HUES6 (cell line): ENCODE measurements around the gene TUBA8.
"Not testable (repeated sequence)": the region's sequence is repeated elsewhere in the genome, so short reads cannot be mapped to it uniquely, and the experiment has no call there.

Experiments used
- H3K27ac ChIP-seq: 2 replicates; pipeline ENCODE4 v1.7.0; 2013; ENCODE audit warnings: low read depth, mild to moderate bottlenecking, low read length, inconsistent platforms
- H3K27me3 ChIP-seq: 2 replicates; pipeline ENCODE4 v1.6.1; 2013; ENCODE audit warnings: low read length; ENCODE audit not compliant: control insufficient read depth, insufficient read depth
- H3K36me3 ChIP-seq: 2 replicates; pipeline ENCODE4 v1.6.1; 2013; ENCODE audit warnings: low read length; ENCODE audit not compliant: control insufficient read depth, insufficient read depth
- H3K4me1 ChIP-seq: 2 replicates; pipeline ENCODE4 v1.6.1; 2013; ENCODE audit warnings: low read length; ENCODE audit not compliant: control insufficient read depth, insufficient read depth
- H3K4me3 ChIP-seq: 2 replicates; pipeline ENCODE4 v1.5.1; 2013; ENCODE audit warnings: low read depth, low read length
- H3K9ac ChIP-seq: one replicate; pipeline ENCODE4 v1.6.1; 2013; ENCODE audit warnings: mild to moderate bottlenecking, low read length
- H3K9me3 ChIP-seq: 2 replicates; pipeline ENCODE4 v1.6.1; 2013; ENCODE audit warnings: low read depth, low read length; ENCODE audit not compliant: control insufficient read depth, insufficient read depth

TUBA8 gene

DNA sequence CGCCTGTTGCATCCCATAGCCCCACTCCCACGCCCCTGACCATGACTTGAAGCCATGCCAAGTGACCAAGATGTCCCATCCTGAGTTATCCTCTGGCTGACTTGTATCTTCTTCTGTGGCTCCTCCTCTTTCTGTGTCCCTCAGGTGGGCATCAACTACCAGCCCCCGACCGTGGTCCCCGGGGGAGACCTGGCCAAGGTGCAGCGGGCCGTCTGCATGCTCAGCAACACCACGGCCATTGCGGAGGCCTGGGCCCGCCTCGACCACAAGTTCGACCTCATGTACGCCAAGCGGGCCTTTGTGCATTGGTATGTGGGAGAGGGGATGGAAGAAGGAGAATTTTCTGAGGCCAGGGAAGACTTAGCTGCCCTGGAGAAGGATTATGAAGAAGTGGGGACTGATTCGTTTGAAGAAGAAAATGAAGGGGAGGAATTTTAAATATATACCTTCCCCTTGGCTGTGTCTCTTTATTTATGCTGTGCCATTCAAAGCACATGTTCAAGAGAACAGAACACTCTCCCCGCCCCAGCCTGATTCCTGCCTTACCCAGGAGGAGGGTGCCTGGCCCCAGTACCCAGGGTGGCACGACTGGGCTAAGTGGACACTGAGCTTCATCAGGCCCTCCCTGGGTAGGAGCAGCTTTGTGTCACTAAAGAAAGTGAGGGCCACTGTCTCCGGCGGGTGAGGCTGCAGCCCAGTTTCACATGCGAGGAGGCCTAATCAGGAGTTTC is 20.3 kb downstream of the TUBA8 start:
- H3K9ac ChIP-seq: no peak overlapping the region
- no peak overlapping the region for H3K4me3 ChIP-seq
- no peaks in the 10 kb centered on the region for H3K9me3 ChIP-seq
- H3K27ac ChIP-seq: no peak overlapping the region
- no peaks in the 10 kb centered on the region for H3K4me1 ChIP-seq
- no peaks in the 10 kb centered on the region for H3K27me3 ChIP-seq
- no peaks in the 10 kb centered on the region for H3K36me3 ChIP-seq

DNA sequence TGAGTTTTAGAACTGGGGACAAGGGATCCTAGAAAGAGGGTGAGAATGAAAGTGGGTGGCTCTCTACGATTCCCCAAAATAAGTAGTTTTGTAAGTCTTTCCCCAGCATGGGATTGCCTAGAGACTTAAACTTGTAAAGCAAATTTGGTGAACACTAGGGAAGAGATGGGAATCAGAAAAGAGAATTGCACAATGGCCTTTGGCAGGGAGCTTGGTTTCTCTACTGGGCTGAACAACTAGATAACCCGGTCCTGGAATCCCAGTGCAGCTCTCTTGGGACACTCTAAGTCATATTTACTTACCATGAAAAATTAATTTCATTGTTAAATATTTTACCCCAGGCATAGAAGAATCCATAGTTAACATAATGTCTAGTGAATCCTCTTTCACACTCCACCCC is 22.8 kb downstream of the TUBA8 start:
- H3K9me3 ChIP-seq: no peaks in the 10 kb centered on the region
- no peak overlapping the region for H3K4me3 ChIP-seq
- H3K27me3 ChIP-seq: no peaks in the 10 kb centered on the region
- no peaks in the 10 kb centered on the region for H3K4me1 ChIP-seq
- H3K9ac ChIP-seq: no peak overlapping the region
- H3K36me3 ChIP-seq: no peaks in the 10 kb centered on the region
- no peak overlapping the region for H3K27ac ChIP-seq

DNA sequence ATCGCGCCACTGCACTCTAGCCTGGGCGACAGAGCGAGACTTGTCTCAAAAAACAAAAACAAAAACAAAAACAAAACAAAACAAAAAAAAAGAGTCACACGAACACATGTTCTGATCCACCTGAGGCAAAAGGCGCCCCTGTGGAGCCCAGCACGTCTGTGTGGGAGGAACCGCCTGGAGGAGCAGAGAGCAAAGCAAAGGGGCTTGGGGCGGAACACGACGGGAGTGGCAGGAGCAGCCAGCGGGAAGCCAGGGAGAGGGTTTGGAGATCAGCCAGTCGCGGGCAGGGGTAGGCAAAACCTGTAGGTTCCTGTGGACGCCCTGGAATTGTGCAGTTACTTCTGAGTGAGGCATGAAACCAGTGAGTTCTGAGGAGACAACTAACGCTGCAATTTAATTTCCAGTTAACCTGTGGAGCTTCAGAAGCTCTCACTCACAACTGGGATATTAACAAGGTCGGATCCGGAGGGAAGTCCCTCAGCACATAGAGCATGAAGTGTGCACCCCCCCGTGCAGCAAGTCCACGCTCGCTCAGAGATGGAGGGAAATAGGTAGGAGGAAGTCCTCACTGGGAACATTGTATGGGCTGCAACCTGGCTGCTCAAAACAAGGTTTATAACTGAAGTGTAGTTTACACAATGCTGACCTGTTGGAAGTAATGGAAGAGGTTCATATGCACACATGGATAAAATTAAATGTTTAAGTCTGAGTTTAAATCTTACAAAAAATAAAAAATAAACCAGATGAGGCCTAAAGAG is 26.1 kb downstream of the TUBA8 start:
- Histone ChIP-seq H3K36me3 (no peaks in the 10 kb centered on the region), H3K4me1 (no peaks in the 10 kb centered on the region), H3K27me3 (no peaks in the 10 kb centered on the region), H3K9me3 (peaks cover 6% of the 10 kb centered on the region), H3K27ac (no peak overlapping the region), H3K9ac (no peak overlapping the region), H3K4me3 (no peak overlapping the region)

DNA sequence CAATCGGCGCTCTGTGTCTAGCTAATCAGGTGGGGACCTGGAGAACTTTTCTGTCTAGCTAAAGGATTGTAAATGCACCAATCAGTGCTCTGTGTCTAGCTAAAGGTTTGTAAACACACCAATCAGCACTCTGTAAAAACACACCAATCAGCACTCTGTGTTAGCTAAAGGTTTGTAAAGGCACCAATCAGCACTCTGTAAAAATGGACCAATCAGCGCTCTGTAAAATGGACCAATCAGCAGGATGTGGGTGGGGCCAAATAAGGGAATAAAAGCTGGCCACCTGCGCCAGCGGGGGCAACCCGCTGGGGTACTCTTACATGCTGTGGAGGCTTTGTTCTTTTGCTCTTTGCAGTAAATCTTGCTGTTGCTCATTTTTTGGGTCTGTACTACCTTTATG is 30.4 kb downstream of the TUBA8 start:
- H3K36me3 ChIP-seq, H3K27ac ChIP-seq, H3K4me1 ChIP-seq, H3K4me3 ChIP-seq, H3K9me3 ChIP-seq, H3K27me3 ChIP-seq, H3K9ac ChIP-seq: not testable (repeated sequence)

DNA sequence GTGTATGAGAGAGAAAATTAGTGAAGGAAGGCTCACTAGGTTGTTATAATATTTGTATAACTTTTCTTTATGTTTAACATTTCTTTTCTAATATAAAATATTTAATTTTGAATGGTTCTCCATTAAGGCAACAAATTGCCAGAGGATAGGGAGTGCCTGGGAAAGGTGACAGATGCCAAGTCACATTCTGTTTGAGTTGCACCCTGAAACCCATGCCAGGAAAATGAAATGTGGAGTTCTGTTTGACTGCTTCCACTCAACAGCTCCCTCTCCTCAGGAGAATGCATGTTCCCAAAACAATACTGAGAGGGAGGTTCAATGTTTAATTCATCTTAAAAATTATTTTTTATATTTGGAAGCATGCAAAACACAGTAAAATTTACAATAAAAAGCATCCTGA is 33.5 kb downstream of the TUBA8 start:
- no peak overlapping the region for H3K27ac ChIP-seq
- no peak overlapping the region for H3K4me3 ChIP-seq
- H3K36me3 ChIP-seq: no peaks in the 10 kb centered on the region
- no peaks in the 10 kb centered on the region for H3K4me1 ChIP-seq
- peaks cover 9% of the 10 kb centered on the region for H3K9me3 ChIP-seq
- peaks cover 15% of the 10 kb centered on the region; the same call in 1 of the 2 replicates for H3K27me3 ChIP-seq
- no peak overlapping the region for H3K9ac ChIP-seq

DNA sequence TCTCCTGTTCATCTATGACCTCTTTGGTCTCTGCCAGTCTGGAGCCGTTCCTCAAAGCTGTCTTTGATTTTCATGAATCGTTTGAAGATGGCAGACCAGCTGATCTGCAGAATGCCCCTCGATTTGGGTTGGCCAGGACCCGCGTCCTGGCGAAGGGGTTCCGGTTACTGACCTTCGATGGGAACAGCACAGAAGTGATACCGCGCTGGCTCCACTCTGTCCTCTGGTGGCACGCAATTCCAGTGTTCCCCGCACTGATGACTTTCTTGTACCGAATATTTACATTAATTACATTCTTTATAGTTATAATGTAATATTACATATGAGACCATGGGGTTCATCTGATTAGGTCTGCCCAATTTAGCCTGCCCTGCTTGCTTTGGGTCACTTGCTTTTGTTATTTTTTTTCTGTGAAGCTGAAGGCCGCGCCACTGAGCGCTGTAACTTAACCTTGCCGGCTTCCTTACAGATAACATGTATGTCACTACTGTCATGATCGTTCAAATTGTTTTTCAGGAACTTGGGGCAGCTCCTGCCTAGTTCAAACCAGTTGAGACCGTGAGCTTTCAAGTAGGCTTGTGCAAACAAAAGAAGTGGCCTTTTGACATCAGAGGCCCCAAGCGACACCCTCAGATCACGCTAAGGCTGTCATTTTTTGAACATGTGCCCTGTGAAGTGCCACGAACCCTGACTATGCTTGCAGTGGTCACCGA is 35.2 kb downstream of the TUBA8 start:
- Histone ChIP-seq H3K36me3 (no peaks in the 10 kb centered on the region), H3K9ac (no peak overlapping the region), H3K4me3 (no peak overlapping the region), H3K27me3 (peaks cover 29% of the 10 kb centered on the region), H3K27ac (no peak overlapping the region), H3K9me3 (peaks cover 9% of the 10 kb centered on the region), H3K4me1 (no peaks in the 10 kb centered on the region)

DNA sequence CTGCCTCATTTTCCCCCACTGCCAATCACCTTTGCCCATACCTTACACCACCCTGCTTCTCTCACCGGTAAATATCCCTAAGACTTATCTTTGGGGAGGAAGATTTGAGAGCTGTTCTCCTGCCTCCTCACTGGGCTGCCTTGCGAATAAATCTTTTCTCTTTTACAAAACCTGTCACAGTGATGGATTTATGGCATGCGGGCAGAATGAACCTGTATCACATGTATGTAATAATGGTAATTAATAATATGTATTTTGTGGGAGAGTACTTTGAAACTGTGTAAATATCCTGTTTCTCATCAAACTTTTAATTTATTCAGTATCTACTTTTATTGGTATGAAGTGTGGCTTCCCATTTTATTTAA is 35.8 kb downstream of the TUBA8 start:
- Histone ChIP-seq H3K9me3 (peaks cover 6% of the 10 kb centered on the region), H3K4me3 (no peak overlapping the region), H3K27me3 (peaks cover 32% of the 10 kb centered on the region), H3K4me1 (no peaks in the 10 kb centered on the region), H3K9ac (no peak overlapping the region), H3K36me3 (no peaks in the 10 kb centered on the region), H3K27ac (no peak overlapping the region)

DNA sequence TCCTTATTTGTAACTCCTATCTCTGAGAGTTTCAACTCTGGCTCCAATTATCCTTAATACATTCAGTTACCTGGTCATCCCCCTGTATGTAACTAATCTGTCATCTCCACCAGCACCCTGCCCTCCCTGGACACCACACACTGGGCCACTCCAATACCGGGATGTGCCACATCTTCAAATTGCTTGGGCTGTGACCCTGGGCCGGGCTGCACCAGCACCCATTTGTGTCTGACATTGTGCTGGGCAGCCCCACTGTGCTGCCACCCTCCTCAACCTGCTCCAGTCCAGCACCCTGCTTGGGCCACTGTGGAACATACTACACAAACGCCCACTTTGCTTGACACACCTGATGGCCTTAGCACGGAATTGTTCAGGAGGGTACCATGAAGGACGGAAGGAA is 37.2 kb downstream of the TUBA8 start:
- H3K36me3 ChIP-seq: no peaks in the 10 kb centered on the region
- H3K4me3 ChIP-seq: no peak overlapping the region
- peaks cover 32% of the 10 kb centered on the region for H3K27me3 ChIP-seq
- 0 out of 2 replicates have a peak, but pooled peaks cover under 1% of the 10 kb centered on the region for H3K9me3 ChIP-seq
- H3K27ac ChIP-seq: no peak overlapping the region
- H3K9ac ChIP-seq: no peak overlapping the region
- no peaks in the 10 kb centered on the region for H3K4me1 ChIP-seq

DNA sequence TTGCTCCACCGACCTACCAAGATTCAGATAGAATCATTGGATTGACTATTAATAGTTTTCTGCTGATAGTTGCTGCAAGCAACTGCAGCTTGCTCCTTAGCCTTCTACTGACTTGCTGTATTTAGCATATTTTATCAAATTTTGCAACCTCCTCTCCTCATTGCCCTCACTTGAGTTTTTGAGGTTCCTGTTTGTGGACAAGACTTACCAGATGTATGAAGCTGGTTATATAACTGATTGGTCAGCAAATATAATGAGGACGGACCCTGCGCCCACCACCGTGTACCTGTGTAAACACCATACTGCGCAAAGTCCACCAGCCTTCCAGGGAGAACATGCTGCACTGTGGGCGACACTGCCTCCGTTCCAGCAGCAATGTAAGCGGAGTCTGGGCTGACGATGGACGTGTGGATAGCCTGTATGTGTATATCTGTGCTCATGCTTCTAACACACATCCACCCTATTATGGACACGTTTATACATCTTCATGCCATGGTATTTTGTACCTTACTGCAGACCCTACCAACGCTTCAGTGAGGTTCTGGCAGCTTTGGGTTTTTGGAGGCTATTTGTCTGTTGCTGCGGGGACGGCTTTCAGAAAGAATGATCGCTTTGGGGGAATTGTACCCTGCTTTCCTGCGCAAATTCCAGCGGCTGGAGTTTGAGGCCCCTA is 37.8 kb downstream of the TUBA8 start:
- Histone ChIP-seq H3K4me3 (no peak overlapping the region), H3K27ac (no peak overlapping the region), H3K36me3 (no peaks in the 10 kb centered on the region), H3K9me3 (no peaks in the 10 kb centered on the region), H3K27me3 (peaks cover 32% of the 10 kb centered on the region), H3K4me1 (no peaks in the 10 kb centered on the region), H3K9ac (no peak overlapping the region)

DNA sequence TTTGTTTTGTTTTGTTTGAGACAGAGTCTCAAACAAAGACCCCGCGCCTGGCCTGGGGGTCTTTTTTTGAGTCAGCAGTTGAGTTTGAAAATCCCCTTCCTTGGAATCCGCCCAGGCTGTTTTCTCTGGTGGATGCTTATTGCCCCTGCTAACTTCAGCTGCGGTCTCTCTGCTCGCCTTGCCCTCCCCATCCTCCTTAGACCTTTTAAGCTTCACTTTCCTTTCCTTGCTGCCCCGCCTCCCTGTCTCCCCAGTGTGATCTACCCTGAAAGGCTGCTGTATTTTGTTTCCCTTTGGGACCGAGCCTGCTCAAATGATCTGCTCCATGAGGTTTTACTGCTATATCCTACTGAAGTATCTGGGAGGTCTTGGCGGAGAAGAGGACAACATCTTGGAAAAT is 41.9 kb downstream of the TUBA8 start:
- Histone ChIP-seq H3K9me3 (no peaks in the 10 kb centered on the region), H3K4me1 (peaks cover 3% of the 10 kb centered on the region), H3K9ac (no peak overlapping the region), H3K27me3 (peaks cover 32% of the 10 kb centered on the region), H3K27ac (no peak overlapping the region), H3K36me3 (no peaks in the 10 kb centered on the region), H3K4me3 (no peak overlapping the region)
